TTC549 (cell line): ENCODE measurements around the gene RALGAPA1.

Experiments
- FAIRE-seq: peaks from 2 replicates; lab custom pipeline; 2012; peaks lifted over from hg19 to GRCh38; lab: Jason Lieb, UNC

The RALGAPA1 gene

DNA sequence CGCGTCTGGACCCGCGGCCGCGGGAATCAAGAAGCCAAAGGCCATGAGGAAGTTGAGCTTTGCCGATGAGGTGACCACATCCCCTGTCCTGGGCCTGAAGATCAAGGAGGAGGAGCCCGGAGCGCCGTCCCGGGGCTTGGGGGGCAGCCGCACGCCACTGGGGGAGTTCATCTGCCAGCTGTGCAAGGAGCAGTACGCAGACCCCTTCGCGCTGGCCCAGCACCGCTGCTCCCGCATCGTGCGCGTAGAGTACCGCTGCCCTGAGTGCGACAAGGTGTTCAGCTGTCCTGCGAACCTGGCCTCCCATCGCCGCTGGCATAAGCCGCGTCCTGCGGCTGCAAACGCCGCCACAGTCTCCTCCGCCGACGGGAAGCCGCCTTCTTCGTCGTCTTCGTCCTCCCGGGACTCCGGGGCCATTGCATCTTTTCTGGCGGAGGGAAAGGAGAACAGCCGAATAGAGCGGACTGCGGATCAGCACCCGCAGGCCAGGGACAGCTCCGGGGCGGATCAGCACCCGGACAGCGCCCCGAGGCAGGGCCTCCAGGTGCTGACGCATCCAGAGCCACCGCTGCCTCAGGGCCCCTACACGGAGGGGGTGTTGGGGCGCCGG is 274.1 kb downstream of the RALGAPA1 start:
- FAIRE-seq, result no peak

DNA sequence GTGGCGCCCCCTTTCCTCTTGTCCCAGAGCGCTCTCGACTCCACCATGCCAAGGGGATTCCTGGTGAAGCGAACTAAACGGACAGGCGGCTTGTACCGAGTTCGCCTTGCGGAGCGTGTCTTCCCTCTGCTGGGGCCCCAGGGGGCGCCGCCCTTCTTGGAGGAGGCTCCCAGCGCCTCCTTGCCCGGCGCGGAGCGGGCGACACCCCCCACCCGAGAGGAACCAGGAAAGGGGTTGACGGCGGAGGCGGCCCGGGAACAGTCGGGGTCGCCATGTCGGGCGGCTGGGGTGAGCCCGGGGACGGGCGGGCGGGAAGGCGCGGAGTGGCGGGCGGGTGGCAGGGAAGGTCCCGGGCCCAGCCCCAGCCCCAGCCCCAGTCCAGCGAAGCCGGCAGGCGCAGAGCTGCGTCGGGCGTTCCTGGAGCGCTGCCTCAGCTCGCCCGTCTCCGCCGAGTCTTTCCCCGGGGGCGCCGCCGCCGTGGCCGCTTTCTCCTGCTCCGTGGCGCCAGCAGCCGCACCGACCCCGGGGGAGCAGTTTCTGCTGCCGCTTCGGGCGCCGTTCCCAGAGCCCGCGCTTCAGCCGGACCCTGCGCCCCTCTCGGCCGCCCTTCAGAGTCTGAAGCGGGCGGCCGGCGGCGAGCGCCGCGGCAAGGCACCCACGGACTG is 274.8 kb downstream of the RALGAPA1 start:
- no peak for FAIRE-seq

- no peak for FAIRE-seq
Measured at GRCh38 chr14:35533357-35534207, 275.5 kb downstream of the RALGAPA1 start, which contains the start of gene INSM2. Gene INSM2 (plus strand): TSS chr14:35534164. CDS start chr14:35534253, 89 bp downstream.

DNA sequence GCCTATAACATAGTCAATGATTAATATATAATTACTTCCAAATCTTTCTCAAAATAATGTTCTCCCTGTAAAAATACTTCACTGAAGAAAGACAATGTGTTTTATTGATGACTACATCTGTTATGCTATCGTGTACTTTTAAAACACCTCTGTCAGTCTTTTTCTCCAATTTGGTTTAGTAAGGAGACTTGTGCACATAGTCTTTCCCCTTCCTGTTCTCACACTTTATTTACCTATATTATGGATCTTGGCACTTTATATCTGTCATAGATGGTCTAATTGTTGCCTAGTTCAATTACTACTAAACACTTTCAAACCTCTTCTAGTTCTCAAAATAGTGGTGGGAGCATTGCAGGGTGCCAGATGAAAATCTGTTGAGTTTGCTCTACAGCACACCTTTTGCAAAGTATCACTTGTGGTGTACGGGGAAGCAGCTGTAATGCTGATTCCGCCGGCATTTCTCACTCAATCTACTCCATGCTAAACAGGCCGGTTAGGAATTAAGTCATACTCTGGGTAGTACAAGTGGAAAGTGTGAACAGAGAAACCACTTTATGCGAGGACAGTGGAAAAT is 276.2 kb downstream of the RALGAPA1 start:
- FAIRE-seq, result no peak

DNA sequence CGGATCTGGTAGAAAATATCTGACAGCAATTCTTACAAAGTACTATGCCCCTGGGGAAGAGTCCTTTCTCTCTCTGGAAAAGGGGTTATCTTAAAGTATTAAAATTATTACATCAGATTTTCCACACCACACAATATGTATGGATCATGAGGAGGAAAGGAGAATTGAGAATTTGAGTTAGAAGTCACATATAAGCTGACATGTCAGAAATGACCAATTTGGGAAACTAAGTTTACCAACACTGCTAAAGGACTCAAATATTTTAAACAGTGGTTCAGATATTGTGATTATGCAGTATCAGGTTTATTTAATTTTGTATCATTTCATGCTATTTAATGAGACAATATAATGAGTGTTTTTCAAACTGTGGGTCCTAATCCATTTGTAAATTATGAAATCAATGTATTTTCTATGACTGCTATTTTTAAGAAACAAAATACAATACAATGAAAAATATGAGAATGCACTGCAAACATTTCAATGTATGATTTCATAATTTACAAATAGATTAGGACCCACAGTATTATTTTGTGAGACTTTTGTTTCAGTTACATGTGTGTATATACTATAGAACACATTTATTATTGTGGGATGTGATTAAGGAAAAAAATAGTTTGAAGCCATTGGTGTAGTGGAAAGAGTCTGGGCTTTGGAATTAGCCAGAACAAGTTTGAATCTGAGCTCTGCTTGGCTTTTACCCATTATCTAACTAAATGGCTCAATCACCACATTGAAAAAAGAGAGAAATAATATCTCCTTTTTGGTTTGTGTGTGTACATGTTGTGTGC is 276.9 kb downstream of the RALGAPA1 start:
- FAIRE-seq, result no peak

DNA sequence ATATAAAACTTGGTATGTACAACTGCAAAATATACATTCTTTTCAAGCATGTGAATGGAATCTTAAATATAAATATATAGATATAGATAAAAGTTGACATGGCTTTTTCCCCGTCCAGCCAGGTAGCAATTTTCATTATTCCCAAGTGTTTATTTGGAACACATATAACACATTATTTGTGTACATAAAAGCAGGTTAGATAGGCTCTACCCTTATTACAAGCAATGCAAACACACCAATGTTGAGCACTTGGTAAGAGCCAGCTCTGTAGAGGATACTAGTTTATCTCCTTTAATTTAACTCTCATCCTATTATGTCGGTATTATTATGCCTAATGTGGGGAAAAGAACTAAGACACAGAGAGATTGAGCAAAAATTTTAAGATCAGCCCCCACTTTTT is 282.1 kb downstream of the RALGAPA1 start:
- FAIRE-seq, result no peak

- FAIRE-seq, result no peak
Measured at GRCh38 chr14:35525695-35526094, 283.4 kb downstream of the RALGAPA1 start.

- no peak for FAIRE-seq
Measured at GRCh38 chr14:35519986-35520385, 289.1 kb downstream of the RALGAPA1 start.

DNA sequence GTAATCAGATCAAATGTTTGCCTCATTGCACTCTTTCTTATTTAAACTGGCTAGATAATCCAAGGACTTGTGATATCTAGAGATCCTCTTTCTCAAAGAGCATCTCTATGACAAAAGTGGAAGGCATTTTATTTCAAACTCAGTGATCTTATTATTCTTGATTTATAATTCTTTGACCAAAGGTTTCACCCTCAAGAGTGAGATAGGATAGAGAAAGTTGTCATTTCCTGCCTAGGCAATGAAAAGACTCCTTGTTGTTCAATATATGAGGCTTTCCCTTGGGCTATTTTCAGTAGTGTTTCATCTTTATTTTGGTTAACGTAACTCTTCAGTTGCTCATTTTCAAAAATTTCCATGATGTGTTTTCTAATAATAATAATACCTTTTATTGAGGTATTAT is 293.2 kb downstream of the RALGAPA1 start:
- FAIRE-seq, result no peak

GRCh38 chr14:35512765-35513164 is 296.3 kb downstream of the RALGAPA1 start:
- FAIRE-seq, result no peak

DNA sequence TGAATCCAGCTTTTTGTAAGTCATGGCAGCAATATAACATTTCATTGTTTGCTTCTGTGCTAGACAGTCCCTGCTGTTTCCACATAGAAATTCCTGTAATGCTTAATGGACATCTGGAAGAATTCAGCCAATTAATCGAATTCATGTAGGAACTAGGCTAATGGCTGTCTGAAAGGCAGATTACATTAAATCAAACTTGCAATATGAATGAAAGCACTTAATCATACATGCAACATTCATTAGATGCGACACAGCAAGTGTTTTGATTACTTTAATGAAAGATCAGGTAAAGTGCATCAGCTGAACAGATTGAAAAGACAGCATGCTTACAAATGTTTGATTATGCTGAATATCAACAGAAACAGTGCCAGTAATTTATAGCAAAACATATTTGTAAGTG is 299.2 kb downstream of the RALGAPA1 start:
- FAIRE-seq, result no peak

DNA sequence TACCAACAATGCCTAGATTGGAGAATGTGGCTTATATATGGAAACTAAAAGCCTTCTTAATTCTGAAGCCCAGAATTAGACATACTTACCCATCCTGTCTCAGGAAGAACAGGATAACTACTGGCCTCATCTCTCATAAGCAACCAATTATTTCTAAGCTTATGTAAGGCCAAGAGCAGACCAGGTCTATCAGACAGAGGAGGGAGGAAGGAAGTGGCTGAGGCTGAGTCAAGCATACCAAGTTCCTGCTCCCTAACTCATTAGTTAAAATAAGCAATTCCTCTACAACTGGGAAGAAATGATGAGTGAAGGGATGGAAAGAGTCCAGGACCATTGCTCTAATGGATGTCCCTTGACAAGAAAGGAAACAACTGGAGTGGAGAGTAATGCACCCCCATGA is 302.2 kb downstream of the RALGAPA1 start:
- FAIRE-seq, result no peak

GRCh38 chr14:35506461-35506860 is 302.6 kb downstream of the RALGAPA1 start:
- FAIRE-seq, result no peak

DNA sequence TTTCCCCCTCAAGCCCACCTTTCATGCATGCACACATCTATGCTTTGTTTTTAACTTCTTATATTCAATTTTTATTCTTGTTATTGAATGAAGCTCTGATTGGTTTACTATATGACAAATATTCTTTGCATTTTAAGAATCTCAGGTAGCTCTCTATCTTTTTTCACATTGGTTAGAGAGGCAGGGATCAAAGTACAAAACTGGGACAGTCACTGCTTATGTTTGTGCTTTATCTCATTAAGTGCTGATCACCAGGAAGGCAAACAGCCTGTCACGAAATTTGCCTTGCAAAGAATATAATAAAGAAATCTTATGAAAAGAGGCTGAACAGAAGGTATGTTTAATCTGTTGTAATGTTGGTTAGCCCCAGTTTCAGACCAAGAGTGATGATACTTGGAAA is 304.8 kb downstream of the RALGAPA1 start:
- FAIRE-seq, result no peak

- FAIRE-seq, result no peak
Measured at GRCh38 chr14:35503646-35504045, 305.4 kb downstream of the RALGAPA1 start.

DNA sequence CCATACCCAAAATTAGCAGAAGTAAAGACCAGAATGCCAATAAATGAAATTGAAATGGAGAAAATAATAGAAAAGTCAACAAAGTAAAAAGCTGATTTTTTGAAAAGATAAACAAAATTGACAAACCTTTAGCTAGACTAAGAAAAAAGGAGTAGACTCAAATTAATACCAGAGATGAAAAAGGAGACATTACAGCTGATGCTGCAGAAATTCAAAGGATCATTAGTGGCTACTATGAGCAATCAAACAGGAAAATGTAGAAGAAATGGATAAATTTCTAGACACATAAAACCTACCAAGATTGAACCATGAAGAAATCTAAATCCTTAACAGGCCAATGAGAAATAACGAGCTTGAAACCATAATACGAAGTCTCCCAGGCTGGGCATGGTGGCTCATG is 309.9 kb downstream of the RALGAPA1 start:
- no peak for FAIRE-seq

GRCh38 chr14:35495278-35495677 is 313.8 kb downstream of the RALGAPA1 start:
- FAIRE-seq, result no peak

DNA sequence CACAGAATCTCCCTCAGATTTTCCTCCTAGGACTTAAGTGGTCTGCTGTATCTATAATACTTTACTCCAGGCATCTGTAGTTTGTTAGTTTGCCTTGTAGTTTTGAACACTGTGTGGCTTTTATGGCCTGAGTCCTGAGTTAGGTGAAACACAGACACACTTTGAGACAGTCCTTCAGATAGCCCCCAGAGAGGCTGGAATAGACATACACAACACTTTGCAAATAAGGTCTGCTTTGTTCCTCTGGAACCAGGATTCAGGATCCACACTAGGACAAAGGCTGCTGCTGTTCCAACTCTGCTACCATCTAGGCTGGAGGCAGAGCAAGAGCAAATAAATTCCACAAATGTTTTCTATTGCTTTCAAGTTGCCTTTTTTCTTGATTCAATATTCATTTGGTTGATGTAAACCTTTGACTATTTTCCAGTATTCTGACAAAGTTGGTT is 316.5 kb downstream of the RALGAPA1 start:
- FAIRE-seq, result no peak
